ENCODE data around the gene TBCD.

The TBCD gene

DNA sequence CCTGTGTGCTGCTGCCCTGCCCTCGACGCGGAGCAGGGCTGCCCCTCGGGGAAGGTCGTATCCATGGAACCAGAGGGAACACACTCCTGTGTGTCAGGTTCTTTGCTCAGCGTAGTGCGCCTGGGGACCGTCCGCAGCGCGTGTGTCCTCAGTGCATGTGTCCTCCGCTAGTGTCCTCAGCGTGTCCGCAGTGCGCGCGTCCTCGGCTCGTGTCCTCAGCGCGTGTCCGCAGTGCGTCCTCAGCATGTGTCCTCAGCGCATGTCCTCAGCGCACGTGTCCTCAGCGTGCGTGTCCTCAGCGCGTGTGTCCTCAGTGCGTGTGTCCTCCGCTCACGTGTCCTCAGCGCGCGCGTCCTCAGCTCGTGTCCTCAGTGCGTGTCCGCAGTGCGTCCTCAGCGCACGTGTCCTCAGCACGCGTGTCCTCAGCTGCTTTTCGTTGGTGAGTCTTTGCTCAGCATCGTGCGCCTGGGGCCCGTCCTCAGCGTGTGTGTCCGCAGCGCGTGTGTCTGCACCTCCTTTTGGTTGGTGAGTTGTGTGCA, 147.2 kb downstream of the TBCD start:
- no peak for ATAC-seq
- no peak overlapping the region for H3K27ac Mint-ChIP-seq
- peaks cover 8% of the 10 kb centered on the region for H3K4me1 Mint-ChIP-seq
- peaks cover 56% of the 10 kb centered on the region for H3K36me3 Mint-ChIP-seq
- H3K4me3 Mint-ChIP-seq, result no peak overlapping the region
- DNase-seq (ENCODE audit: low spot score in 2 of 2), result no peak
- no peaks in the 10 kb centered on the region for H3K9me3 Mint-ChIP-seq

DNA sequence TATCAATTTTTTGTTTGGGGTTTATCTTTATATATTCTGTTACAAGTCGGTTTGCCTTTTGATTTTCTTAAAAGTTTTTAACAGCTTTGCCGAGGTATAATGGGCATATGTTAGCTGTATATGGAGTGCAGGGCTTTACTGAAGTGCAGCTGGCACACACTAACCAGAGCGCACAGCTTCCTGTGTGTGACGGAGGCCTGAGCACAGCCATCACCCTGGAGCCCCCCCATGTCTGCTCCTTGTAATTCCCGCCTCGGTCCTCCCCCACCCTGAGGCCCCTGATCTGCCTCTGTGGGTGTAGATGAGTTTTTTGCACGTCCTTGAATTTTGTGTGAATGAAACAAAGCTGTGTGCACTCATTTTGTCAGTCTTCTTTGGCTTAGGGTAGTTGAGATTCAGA, 148.1 kb downstream of the TBCD start:
- DNase-seq (ENCODE audit: low spot score in 2 of 2) (no peak), ATAC-seq (no peak)
- no peaks in the 10 kb centered on the region for H3K9me3 Mint-ChIP-seq
- no peak overlapping the region for H3K27ac Mint-ChIP-seq
- no peak overlapping the region for H3K4me3 Mint-ChIP-seq
- H3K4me1 Mint-ChIP-seq, result peaks cover 6% of the 10 kb centered on the region
- H3K36me3 Mint-ChIP-seq, result peaks cover 56% of the 10 kb centered on the region

DNA sequence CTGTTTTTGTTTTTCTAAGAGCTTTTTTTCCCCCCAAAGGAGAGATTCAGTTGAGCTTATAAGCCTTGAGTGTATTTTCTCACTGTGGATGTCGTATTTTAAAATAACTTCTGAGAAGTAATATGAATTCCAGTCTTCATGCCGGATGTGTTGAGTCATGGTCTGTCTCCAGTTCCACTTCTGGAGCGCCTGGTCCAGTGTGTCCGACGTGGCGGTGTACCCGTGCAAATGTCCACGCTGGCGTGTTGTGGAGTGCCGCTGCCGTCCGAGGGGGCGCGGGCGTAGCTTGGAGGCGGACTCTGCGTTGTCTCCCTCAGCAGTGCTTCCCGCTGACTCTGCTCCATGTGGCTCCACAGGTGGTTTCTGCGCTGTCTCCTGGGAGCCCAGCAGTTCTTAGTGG, 148.9 kb downstream of the TBCD start:
- Mint-ChIP-seq H3K4me3 (no peak overlapping the region), H3K9me3 (no peaks in the 10 kb centered on the region), H3K36me3 (peaks cover 48% of the 10 kb centered on the region), H3K27ac (no peak overlapping the region), H3K4me1 (peaks cover 6% of the 10 kb centered on the region)
- ATAC-seq (no peak), DNase-seq (ENCODE audit: low spot score in 2 of 2) (no peak)

DNA sequence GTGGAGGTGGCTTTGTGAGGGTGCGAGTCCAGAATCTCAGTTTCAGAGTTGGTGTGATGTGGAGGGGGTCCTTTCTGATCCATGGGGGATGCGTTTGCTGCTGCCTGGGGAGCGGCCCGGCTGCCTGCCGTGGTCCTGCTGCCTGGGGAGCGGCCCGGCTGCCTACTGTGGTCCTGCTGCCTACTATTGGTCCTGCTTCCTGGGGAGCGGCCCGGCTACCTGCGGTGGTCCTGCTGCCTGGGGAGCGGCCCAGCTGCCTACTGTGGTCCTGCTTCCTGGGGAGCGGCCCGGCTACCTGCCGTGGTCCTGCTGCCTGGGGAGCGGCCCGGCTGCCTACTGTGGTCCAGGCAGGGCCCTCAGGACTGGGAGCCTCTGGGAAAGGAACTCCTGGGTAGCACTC, 149.5 kb downstream of the TBCD start:
- ATAC-seq, result no peak
- DNase-seq (ENCODE audit: low spot score in 2 of 2), result no peak
- Mint-ChIP-seq H3K36me3 (peaks cover 43% of the 10 kb centered on the region), H3K4me3 (no peak overlapping the region), H3K9me3 (no peaks in the 10 kb centered on the region), H3K4me1 (peaks cover 6% of the 10 kb centered on the region), H3K27ac (no peak overlapping the region)

DNA sequence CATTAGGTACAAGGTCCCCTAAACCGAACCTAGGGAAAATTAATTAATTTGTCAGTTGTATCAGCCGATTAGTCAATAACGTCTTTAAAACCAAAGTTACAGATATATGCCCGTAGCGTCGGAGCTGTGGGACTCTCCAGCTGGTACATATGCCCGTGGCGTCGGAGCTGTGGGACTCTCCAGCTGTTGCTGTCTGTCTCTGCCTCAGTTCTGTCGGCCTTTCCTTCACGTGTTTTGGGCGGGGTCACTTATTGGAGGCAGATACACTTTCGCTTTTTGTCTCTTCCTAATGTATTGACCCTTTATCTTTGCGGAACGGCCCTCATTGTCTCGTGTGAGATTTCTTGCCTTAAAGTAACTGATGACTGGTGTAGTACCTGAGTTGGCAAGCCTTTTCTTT, 150.0 kb downstream of the TBCD start:
- DNase-seq (ENCODE audit: low spot score in 2 of 2), result no peak
- Mint-ChIP-seq H3K36me3 (peaks cover 39% of the 10 kb centered on the region), H3K4me1 (peaks cover 6% of the 10 kb centered on the region), H3K27ac (no peak overlapping the region), H3K4me3 (no peak overlapping the region), H3K9me3 (no peaks in the 10 kb centered on the region)
- ATAC-seq, result no peak

DNA sequence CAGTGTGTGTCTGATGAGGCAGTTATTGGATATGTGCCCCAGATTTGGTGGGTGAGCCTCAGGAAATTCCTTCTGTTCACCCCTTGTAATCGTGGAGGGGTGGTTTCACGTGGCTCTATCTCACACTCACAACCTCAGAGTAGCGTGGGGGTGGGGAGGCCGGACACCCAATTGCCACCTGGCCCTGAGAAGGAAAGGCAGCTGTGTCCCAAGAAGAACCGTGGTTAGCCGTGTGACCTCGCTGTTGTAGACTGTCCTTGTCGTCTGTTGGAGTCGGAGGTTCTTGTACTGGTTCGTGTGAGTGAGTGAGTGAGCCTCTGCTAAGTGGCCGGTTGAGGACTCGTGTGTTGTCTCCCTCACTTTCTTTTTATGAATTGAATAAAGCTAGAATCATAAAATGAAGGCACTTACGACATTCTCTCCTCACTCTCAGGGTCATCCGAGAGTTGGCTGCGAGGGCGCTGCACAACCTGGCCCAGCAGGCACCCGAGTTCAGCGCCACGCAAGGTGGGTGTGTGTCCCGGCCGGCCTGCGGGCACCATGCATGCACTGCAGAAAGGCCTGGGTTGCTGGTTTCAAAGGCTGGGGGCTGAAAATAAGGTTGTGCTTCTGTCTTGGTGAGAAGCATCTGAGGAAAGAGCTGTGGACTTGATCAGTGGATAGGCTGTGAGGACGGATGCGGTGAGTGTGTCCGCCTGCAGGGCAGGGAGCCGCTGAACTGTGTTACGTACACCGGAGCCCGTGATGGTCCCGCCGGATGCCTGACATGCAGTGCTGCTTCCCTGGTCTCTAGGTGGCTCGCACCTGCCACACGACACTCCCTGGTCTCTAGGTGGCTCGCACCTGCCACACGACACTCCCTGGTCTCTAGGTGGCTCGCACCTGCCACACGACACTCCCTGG, 151.4 kb downstream of the TBCD start:
- Mint-ChIP-seq H3K36me3 (peaks cover 44% of the 10 kb centered on the region), H3K4me3 (no peak overlapping the region), H3K4me1 (peaks cover 6% of the 10 kb centered on the region), H3K27ac (no peak overlapping the region), H3K9me3 (no peaks in the 10 kb centered on the region)
- no peak for DNase-seq (ENCODE audit: low spot score in 2 of 2)
- no peak for ATAC-seq

DNA sequence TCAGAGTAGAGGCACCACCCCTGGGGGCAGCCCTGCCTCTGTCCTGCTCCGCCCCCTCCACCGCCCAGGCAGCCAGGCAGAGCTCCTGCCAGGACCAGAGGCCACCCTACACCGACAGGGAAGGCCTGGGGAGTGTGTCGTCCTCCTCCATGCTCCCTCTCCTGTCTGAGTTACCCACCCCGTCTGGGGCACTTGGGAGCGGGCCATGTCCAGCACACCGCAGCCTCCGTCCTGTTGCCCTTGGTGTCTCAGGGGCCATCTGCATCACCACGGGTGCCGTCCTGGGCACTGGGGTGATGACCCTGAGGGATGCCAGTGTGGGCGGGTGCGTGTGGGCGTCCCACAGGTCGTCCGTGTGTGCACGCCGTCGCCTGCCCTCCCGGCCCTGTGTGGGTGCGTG, 153.3 kb downstream of the TBCD start:
- Mint-ChIP-seq H3K36me3 (peaks cover 39% of the 10 kb centered on the region), H3K4me1 (peaks cover 17% of the 10 kb centered on the region), H3K27ac (peak overlapping the region; percentile 5), H3K9me3 (no peaks in the 10 kb centered on the region), H3K4me3 (no peak overlapping the region)
- ATAC-seq (no peak), DNase-seq (ENCODE audit: low spot score in 2 of 2) (no peak)

DNA sequence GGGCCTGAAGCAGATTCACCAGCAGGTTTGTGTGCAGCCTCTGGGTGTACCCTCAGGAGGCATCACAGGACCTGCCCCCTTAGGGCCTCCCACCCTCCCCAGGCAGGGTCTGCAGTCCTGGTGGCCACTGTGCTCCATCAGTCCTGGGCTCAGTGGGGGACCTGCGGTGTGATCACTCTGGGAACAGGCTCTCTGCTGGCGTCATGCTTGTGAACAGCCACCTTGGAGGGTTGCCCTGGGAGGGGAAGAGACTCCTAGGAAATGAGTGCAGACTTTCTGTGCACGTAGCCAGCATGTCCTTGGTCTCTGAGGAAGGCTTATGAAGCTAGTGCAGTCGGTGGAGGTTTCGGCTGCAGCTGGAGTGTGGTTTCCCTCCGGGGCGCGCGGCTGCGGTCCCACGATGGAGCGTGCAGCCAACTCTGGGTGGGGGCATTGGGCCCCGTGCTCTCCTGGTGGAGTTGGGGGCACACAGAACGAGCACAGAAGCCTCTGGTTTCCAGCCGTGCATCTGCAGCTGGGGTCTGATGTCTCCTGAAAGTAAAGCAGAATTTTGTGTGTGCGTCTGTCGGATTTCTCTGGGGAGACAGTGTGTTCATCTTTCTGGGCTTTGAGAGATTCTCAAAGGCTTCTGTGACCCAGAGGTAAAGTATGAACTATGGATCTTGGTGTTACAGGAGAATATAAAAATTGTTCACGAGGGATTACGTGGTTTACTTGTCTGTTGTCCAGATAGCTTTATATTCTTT, 156.1 kb downstream of the TBCD start:
- H3K4me3 Mint-ChIP-seq, result no peak overlapping the region
- DNase-seq (ENCODE audit: low spot score in 2 of 2), result no peak
- H3K27ac Mint-ChIP-seq, result no peak overlapping the region
- no peaks in the 10 kb centered on the region for H3K9me3 Mint-ChIP-seq
- H3K36me3 Mint-ChIP-seq, result peaks cover 34% of the 10 kb centered on the region
- ATAC-seq, result no peak
- H3K4me1 Mint-ChIP-seq, result peaks cover 22% of the 10 kb centered on the region

DNA sequence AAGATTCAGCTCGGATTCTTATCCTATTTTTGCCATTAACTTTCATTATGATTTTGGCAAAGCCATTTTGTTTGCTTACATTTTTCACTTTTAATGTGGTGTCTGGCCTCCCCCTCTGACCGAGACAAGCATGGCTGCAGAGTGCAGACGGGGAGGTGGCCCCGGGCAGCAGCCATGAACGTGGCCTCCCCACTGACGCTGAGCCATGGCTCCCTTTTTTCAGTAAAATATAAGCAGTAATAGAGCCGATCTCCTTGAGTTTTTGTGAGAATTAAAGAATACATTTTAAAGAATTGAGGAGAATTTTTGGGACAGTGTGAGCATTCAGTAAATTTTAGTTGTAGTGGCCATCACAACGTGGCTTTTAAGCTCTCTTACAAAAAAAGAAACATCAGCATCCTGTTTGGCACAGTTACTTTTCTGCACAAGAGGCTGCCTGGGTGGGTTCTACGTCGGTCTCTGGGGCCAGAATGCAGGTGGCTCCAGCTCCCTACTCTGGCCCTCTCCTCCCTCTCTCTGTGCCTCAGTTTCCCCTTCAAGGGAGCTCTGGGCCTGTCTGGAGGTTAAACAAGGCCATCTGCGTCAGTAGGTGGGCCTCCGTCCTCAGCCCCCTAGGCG, 156.8 kb downstream of the TBCD start:
- H3K4me1 Mint-ChIP-seq, result peaks cover 22% of the 10 kb centered on the region
- no peaks in the 10 kb centered on the region for H3K9me3 Mint-ChIP-seq
- no peak overlapping the region for H3K27ac Mint-ChIP-seq
- ATAC-seq (no peak), DNase-seq (ENCODE audit: low spot score in 2 of 2) (no peak)
- H3K4me3 Mint-ChIP-seq, result peak overlapping the region; percentile 61
- peaks cover 31% of the 10 kb centered on the region for H3K36me3 Mint-ChIP-seq

DNA sequence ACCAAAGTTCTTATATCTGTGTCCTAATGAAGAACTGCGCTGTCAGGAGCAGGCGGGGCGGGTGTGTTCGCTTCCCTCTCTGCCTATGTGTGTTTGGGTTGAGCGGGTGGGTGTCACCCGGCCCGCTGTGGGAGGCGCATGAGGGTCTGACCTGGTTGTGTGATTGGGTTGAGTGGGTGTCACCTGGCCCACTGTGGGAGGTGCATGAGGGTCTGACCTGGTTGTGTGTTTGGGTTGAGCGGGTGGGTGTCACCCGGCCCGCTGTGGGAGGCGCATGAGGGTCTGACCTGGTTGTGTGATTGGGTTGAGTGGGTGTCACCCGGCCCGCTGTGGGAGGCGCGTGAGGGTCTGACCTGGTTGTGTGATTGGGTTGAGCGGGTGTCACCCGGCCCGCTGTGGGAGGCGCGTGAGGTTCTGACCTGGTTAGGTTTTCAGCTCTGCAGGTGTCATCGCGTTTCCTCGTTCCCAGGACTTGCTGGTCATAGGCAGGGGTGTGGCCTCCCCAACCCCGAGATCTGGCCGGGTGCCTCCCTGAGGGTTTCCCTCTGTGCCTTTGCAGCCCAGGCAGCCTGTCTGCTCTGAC, 157.5 kb downstream of the TBCD start:
- ATAC-seq, result peak; percentile 91
- H3K36me3 Mint-ChIP-seq, result peaks cover 33% of the 10 kb centered on the region
- no peak overlapping the region for H3K27ac Mint-ChIP-seq
- no peaks in the 10 kb centered on the region for H3K9me3 Mint-ChIP-seq
- DNase-seq (ENCODE audit: low spot score in 2 of 2), result peak in 1 of 2 donors; percentile 42
- H3K4me3 Mint-ChIP-seq, result peak overlapping the region; percentile 61
- peaks cover 22% of the 10 kb centered on the region for H3K4me1 Mint-ChIP-seq

DNA sequence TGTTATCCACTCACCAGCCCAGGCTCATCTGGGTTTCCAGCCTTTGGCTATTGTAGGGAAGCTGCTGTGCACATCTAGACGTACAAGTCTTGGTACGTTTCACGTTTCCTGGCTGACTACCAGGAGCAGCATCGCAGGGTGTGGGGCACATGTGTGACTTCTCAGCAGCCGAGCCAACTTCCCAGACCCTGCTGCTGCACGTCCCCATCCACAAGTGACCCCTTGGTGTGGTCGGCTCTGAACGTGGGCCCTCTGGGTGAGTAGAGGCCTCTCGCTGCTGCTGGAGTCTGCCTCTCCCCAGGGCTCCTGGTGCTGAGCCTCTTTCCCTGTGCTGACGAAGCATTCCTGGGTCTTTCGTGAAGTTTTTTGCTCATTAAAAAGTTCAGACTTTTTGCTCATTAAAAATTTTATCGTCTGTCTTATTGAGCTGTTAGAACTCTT, 158.2 kb downstream of the TBCD start:
- peaks cover 33% of the 10 kb centered on the region for H3K36me3 Mint-ChIP-seq
- H3K4me3 Mint-ChIP-seq, result peak overlapping the region; percentile 61
- H3K27ac Mint-ChIP-seq, result no peak overlapping the region
- H3K9me3 Mint-ChIP-seq, result no peaks in the 10 kb centered on the region
- no peak for ATAC-seq
- no peak for DNase-seq (ENCODE audit: low spot score in 2 of 2)
- peaks cover 24% of the 10 kb centered on the region for H3K4me1 Mint-ChIP-seq

DNA sequence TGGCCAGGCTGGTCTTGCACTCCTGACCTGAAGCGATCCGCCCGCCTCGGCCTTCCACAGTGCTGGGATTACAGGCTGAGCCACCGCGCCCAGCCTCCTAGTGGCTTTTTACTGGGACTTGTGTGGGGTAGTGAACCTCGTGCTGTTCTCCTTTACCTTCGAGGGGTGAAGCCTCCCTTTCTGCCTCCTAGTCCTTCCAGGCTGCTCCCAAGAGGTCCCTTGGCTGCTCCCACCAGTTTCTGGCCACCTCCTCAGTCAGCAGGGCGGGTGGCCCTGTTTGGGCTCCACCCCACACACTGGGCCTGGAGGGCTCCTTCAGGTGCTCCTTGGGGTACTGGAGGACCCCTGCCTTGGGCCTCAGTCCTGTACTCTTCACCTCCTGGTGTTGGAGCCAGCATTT, 158.9 kb downstream of the TBCD start:
- Mint-ChIP-seq H3K36me3 (peaks cover 33% of the 10 kb centered on the region), H3K4me3 (peak overlapping the region; percentile 61), H3K4me1 (peaks cover 28% of the 10 kb centered on the region), H3K27ac (no peak overlapping the region), H3K9me3 (no peaks in the 10 kb centered on the region)
- DNase-seq (ENCODE audit: low spot score in 2 of 2) (no peak), ATAC-seq (no peak)

DNA sequence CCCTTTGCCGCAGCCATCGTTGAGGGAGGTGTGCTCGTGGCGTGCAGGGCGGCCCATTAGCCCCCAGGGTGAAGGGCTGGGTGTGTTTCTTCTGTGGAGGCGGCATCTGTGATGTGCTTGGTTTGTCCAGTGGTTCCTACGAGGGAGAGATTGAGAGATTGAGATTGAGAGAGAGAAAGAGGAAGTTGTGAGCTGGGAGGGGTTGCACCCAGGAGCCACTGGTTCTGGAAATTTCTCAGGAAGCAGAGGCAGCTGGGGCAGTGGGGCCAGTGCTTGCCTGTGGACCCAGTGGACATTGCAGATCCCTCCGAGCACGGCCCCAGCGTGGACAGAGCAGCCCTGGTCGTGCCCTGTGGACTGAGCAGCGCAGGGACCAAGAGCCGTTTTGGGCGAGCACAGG, 160.0 kb downstream of the TBCD start:
- DNase-seq (ENCODE audit: low spot score in 2 of 2), result no peak
- Mint-ChIP-seq H3K9me3 (no peaks in the 10 kb centered on the region), H3K4me1 (peaks cover 28% of the 10 kb centered on the region), H3K4me3 (no peak overlapping the region), H3K36me3 (peaks cover 33% of the 10 kb centered on the region), H3K27ac (no peak overlapping the region)
- no peak for ATAC-seq

DNA sequence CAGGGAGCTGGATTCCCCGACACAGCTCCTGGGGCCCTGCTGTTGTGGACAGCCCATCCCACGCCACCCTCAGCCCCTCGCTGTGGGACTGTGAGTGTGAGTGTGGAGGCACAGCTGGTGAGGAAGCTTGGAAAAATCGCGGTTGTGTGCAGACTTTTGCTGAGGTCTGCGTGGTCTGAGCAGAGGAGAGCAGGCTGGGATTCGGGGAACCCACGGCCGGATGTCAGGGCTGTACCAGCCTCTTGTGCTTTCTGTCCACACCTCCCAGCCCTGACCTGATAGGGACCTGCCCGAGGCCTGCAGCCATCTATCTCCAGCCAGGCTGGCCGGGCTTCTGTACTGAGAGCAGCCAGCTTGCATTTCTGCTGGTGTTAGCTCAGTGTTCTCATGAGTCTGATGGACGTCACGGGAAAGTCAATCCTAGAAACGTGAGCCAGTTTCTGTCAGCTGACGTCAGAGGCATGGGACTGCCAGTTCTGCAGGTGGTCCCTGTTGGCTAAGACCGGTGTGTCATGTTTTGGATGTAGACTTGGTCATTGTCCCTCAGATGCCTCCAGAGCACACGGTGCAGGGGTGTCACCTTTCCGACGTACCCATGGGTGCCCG, 160.7 kb downstream of the TBCD start:
- H3K27ac Mint-ChIP-seq, result no peak overlapping the region
- ATAC-seq (no peak), DNase-seq (ENCODE audit: low spot score in 2 of 2) (no peak)
- no peak overlapping the region for H3K4me3 Mint-ChIP-seq
- H3K9me3 Mint-ChIP-seq, result no peaks in the 10 kb centered on the region
- H3K36me3 Mint-ChIP-seq, result peaks cover 25% of the 10 kb centered on the region
- H3K4me1 Mint-ChIP-seq, result peaks cover 30% of the 10 kb centered on the region
